ENCODE measurements around the gene NPBWR2.
"Not testable (repeated sequence)": the region's sequence is repeated elsewhere in the genome, so short reads cannot be mapped to it uniquely, and the experiment has no call there.

Gene NPBWR2

DNA sequence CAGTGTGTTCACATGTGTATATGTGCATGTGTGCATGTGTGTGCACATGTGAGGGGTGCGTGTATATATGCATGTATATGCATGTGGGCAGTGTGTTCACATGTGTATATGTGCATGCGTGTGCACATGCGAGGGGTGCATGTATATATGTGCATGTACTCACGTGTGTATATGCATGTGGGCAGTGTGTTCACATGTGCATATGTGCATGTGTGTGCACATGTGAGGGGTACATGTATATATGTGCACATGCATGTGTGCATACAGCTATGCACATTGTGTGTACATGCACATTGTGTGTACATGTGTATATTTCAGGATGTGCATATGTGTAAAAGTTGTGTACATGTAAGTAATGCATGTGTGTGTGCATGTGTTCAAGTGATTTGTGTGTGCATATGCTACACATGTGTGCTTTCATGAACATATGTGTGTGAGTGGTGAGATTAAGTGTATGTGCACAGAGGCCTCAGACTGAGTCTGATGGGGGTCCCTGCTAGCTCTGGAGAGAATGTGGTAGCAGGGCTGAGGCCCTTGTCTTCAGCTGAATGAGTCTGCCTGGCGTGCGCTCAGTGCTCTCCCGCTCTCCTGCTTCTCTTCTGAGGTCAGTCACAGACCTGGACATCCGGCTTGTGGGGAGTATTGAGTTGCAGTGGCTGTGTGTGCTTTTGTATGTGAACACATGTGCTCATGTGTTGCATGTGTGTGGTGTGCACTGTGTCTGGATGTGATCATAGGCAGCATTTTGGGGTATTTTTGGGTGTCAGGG, 37.0 kb upstream of the NPBWR2 start:
- H3K4me3 ChIP-seq (ENCODE audit: low read depth, low read length) = no peak overlapping the region

DNA sequence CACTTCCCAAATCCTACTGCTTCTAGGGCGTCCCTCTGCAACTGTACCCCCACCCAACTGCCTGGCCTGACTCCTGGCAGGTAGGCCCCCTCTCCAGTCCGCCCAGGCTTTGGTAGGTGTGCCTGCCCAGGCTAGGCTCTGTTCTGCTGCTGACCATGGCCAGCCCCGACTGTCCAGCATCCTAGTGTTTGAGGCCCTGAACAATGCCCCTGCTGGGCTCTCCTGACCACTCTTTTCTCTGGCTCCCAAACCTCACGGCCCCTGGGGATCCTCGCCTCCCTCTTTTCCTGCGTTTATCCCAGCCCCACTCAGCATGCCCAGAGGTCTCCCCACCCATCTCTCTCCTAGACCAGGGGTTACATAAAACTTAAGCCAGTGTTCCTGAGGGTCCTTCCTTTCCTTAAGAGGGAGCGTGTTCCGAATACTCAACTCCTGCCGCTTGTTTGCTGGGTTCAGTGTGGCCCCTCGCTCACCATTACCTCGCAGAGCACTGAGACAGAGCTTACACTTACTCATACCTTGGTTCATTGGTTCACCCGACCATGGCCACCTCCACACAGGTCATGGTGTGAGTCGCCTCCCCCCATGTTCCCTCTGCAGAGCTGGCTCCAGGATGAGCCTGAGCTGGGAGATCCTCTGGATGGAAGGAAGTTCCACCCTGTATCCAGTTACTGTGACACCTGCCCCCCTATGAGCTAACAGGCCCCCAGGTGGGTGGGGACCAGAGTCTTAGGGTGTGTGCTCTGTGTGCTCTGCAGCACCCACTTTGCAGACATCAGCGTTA, 35.8 kb upstream of the NPBWR2 start:
- no peak overlapping the region for H3K4me3 ChIP-seq (ENCODE audit: low read depth, low read length)

GRCh38 chr20:64142590-64142989, 35.2 kb upstream of the NPBWR2 start:
- H3K4me3 ChIP-seq (ENCODE audit: low read depth, low read length) = no peak overlapping the region

GRCh38 chr20:64140956-64141355, 33.6 kb upstream of the NPBWR2 start:
- no peak overlapping the region for H3K4me3 ChIP-seq (ENCODE audit: low read depth, low read length)

GRCh38 chr20:64140061-64140931, 32.9 kb upstream of the NPBWR2 start:
- no peak overlapping the region for H3K4me3 ChIP-seq (ENCODE audit: low read depth, low read length)

GRCh38 chr20:64139199-64140060, 32.1 kb upstream of the NPBWR2 start:
- H3K4me3 ChIP-seq (ENCODE audit: low read depth, low read length) = no peak overlapping the region

DNA sequence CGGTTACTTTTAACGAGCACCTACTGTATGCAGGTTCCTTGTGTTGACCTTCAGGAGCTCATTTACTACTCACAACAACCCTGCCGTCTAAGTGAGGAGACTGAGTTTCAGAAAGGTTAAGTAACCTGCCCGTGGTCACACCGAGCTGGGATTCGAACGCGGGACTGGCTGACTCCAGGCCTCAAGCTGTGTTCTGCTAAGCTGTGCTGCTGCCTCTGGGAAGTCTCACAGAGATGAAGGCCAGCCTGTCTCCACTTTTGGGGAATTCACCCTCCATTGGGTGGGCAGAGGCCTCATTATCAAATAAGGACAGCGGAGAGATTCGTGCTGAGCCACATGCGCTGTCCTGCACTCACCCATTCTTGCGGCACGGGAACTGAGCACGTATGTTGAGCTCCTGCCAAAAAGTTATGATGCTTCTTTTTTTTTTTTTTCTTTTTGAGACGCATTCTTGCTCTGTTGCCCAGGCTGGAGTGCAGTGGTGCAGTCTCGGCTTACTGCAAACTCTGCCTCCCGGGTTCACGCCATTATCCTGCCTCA, 31.0 kb upstream of the NPBWR2 start:
- no peak overlapping the region for H3K4me3 ChIP-seq (ENCODE audit: low read depth, low read length)

GRCh38 chr20:64137598-64138031, 30.2 kb upstream of the NPBWR2 start:
- H3K4me3 ChIP-seq (ENCODE audit: low read depth, low read length) = no peak overlapping the region

DNA sequence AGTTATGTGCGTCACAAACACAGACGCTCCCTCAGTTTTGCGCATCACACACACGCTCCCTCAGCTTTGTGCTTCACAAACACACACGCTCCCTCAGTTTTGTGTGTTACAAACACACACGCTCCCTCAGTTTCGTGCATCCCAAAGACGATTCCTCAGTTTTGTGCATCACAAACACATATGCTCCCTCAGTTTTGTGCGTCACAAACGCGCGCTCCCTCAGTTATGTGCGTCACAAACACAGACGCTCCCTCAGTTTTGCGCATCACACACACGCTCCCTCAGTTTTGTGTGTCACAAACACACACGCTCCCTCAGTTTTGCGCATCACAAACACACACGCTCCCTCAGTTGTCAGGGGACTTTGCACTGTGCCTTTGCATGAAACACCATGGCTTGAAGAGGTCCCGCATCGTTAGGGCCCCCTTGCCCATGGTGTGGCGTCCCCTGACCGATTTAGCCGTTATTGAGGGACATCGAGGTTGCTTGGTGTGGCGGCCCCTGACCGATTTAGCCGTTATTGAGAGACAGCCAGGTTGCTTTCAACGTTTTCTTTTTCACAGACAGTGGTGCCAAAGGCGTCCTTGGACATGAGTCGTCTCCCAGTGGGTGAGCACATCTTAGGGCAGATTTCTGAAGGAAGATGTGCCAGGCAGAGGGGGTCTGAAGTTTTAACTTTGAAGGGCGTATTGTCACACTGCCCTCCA, 28.8 kb upstream of the NPBWR2 start:
- H3K4me3 ChIP-seq (ENCODE audit: low read depth, low read length) = no peak overlapping the region

- not testable (repeated sequence) for H3K4me3 ChIP-seq (ENCODE audit: low read depth, low read length)
Observed at GRCh38 chr20:64134744-64135143, 27.4 kb upstream of the NPBWR2 start.

DNA sequence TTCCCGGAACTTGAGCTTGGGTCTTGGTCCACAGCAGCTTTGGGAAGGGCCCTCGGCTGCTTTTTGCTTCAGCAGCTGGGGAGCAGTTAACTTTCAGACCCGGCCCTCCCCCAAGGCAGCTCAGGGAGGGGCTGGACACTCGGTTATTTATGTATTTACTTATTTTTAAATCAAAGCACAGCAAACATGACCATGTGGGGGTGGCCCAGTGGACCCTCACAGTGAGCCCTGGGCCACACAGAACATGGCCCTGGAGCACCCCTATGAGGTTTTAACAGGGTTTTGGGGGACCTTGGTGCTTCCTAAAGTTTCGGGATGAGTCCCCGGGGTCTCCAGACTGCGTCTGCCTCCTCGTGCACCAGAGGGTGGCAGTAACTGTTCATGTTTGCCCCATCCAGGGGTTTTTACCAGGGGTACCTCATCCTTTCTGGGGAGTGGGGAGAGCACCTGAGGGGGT, 26.6 kb upstream of the NPBWR2 start:
- H3K4me3 ChIP-seq (ENCODE audit: low read depth, low read length) = no peak overlapping the region

GRCh38 chr20:64131406-64131805, 24.0 kb upstream of the NPBWR2 start:
- no peak overlapping the region for H3K4me3 ChIP-seq (ENCODE audit: low read depth, low read length)

DNA sequence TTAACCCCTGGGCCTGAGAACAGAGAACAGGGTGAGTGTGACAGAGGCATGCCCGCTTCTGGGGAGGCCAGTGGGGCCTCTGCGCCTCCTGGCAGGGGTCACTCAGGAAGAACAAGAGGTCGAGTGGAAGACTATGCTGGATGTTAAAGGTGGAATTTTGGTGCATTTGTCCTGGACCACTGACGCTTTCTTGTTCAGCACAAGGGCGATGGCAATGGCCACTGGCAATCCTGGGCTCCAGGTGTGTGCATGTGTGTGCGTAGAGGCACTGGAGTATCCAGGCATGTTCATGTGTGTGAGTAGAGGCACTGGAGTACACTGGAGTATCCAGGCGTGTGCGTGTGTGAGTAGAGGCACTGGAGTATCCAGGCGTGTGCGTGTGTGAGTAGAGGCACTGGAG, 23.5 kb upstream of the NPBWR2 start:
- no peak overlapping the region for H3K4me3 ChIP-seq (ENCODE audit: low read depth, low read length)

DNA sequence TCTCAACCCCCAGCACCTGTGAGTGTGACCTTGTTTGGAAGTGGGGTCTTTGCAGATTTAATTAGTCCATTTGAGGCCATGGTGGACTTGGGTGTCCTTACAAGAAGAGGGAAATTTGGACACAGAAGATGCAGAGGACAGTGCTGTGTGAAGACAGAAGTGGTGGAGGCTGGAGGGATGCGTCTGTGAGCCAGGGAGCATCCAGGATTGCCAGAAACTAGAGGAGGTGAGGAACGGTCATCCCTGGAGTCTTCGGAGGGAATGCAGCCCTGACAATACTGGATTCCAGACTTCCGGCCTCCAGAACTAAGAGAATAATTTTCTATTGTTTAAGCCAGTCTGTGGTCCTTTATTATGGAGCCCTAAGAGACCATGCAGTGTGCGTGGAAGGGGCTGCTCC, 22.9 kb upstream of the NPBWR2 start:
- no peak overlapping the region for H3K4me3 ChIP-seq (ENCODE audit: low read depth, low read length)

DNA sequence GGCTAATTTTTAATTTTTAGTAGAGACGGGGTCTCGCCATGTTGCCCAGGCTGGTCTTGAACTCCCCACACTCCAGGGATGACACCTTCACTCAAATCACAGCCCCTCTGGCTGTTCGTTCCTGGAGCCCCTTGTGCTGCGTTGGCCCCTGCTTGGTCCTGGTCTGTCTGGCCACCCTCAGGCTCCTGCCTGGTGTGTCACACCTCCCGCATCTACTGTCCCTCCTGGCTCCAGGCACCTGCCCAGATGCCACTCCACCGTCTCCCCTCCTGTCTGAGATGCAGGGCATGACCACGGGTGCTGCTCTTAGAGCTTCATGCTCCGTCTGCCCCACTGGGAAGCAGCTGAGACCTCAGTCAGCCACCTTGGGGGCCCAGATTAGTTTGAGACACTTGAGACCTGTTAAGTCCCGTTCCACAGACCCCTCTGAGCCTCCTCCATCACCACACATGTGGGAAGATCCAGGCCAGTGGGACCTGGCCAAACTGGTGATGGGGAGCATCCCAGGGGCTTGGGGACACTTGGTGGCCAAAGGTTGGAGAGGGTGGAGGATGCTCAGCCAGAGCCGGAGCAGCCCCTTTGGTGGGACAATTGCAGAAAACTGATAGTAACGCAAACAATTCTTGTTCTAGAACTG, 21.9 kb upstream of the NPBWR2 start:
- no peak overlapping the region for H3K4me3 ChIP-seq (ENCODE audit: low read depth, low read length)

- not testable (repeated sequence) for H3K4me3 ChIP-seq (ENCODE audit: low read depth, low read length)
Observed at GRCh38 chr20:64123517-64123916, 16.2 kb upstream of the NPBWR2 start.

GRCh38 chr20:64122927-64123326, 15.6 kb upstream of the NPBWR2 start:
- H3K4me3 ChIP-seq (ENCODE audit: low read depth, low read length) = not testable (repeated sequence)

DNA sequence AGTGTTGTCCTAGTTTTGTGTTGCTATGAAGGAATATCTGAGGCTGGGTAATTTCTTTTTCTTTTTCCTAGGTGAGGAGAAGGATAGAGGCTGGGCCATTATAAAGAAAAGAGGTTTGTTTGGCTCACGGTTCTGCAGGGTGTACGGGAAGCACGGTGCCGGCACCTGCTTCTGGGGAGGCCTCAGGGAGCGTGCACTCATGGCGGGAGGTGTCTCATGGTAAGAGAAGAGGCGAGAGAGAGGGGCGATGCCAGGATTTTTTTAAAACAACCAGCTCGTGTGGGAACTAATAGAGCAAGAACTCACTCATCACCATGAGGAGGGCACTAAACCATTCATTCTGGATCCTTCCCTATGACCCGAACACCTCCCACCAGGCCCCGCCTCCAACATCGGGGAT, 14.2 kb upstream of the NPBWR2 start:
- no peak overlapping the region for H3K4me3 ChIP-seq (ENCODE audit: low read depth, low read length)
